Mucosa of gallbladder (tissue), 1 donor: Measurements from ENCODE around the gene PHYH. TPM values are rescaled to one million over a fixed set of nuclear protein-coding genes. Genes with fewer than 3 reads are reported as not detected.

Experiments used
- total RNA-seq: library from RNA; stranded (reverse); gene quantifications from one replicate; pipeline ENCODE4 v1.2.1, GENCODE V29; 2021
- donor health status: DM: no; HTN: no; CAD: no.

The PHYH gene
- total RNA-seq, 1 donor from 2014 or later = 71.2 TPM

Other genes with a start within 250 kb of the PHYH start
- 70.3 TPM for gene OPTN, start 199.9 kb downstream of the PHYH start, total RNA-seq
- 0.40 TPM for gene MCM10, start 138.5 kb downstream of the PHYH start, total RNA-seq
- not detected for gene UCMA, start 65.7 kb downstream of the PHYH start, total RNA-seq
- 35.9 TPM for gene SEPHS1, start 48.2 kb upstream of the PHYH start, total RNA-seq
- gene BEND7, start 228.9 kb upstream of the PHYH start, total RNA-seq = 43.5 TPM